ENCODE measurements around the gene ATP2B2.

DNA sequence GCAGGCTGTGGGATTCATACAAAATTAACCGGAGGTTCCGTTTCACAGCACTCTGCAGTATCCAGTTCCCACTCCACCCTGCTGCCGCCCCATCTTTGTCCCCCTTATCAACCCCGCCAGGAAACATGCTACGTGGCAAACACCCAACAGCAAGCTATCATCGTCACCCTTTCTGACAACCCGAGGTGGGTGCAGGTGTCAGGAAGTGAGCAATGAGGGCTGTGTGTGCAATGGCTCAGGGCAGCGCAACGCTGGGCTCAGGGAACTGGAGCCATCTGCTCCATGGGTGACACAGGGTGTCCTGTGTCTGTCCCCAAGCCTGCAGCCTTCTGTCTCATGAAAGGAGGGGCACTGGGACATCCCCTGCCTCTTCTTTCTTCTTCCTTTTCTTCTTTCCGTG lies 60.9 kb downstream of the ATP2B2 start:
- TF ChIP-seq CTCF (IDR thresholded peaks at IDR 0.05) (no peak), POLR2A (IDR thresholded peaks at IDR 0.05) (no peak), EP300 (IDR thresholded peaks at IDR 0.05) (no peak)

Data from tibial nerve (tissue), 4 donors.